ENCODE measurements around the gene MYRIP. TPM values are rescaled to one million over a fixed set of nuclear protein-coding genes. Genes with fewer than 3 reads are reported as not detected.

The MYRIP gene
- total RNA-seq, result 1.9 and 2.5 TPM in 2 replicates

DNA sequence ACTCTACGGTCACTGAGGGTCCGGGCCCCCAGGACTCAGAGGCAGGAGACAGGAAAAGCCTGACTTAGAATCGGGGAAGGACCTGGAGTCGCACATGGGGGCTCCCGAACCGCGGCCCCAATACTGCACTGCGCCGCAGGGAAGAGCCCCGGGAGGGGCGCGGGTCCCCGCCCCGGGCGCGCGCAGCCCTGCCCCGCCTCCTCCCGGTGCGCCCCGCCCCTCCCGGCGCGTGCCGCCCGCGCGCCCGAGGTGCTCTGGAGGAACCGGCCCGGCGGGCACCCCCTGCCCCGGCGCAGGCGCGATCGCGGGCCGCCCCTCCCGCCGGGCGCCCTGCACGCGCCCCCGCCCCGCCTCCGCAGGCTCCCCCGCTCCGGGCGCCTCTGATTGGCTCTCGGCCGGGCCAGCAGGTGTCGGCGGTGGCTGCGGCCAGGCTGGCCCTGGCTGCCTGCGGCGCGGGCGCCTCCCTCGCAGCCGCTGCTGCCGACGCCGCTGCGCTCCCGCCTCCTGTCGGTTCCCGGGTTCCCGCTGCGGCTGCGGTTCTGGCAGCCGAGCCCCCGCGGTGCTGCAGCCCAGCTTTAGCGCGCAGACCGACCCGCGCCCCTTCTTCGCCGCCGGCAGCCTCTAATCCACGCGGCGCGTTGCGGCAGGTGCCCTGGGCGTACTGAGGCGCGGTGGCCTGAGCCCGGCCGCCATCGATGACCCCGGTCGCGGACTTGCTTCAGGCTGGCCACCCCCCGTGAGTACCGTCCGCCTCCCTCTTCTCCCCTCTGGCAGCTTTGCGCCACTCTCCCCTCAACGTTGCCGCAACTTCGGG lies at the start of gene MYRIP:
MYRIP (plus strand) TSS at position 429 of the 814 bp plus-strand sequence. CDS start 91,208 bp downstream, outside the sequence.

DNA sequence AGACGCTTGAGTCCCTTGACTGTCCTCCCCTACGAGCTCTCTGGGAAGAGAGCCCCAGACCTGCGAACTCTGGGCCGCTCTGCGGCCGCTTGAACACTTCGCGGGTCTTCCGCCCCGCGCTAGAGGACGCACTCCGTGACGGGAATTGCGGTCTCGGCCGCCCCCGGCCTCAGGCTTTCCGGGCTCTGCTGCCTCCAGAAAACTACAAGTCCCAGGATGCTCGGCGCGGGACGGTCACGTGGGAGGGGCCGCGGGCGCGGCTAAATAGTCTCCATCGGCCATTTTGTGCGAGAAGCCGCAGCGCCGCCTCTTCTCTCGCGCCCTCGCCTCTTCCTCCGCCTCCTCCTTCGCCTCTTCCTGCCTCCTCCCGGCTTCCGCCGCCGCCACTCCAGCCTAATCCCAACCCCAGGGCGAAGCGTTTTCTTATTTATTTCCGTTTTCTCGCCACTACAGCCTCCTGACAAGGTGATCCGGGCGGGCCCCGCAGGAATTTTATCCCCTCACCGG lies 500.1 kb downstream of the MYRIP start, which contains the start of gene EIF1B:
EIF1B (plus strand) TSS at position 290 of the 507 bp plus-strand sequence. CDS start 235 bp downstream, outside the sequence.

Small RNAs within 50 kb of the gene (small RNA-seq; reads per million reads assigned to genes)
- gene RF00264 (not detected), gene RN7SL411P (not detected), gene RNU4-56P (not detected)

All from articular chondrocyte of knee joint (primary cell).